Ramos (cell line): ENCODE data around the gene GDF2.

ENCODE experiments used
- in situ Hi-C: fragments of 300-500 bp; cut with MboI; formaldehyde crosslinking; loops from one replicate; pipeline ENCODE4 v1.14.3; 2022; ENCODE audit warnings: low sequenced_read_pairs; ENCODE audit not compliant: unreplicated experiment

GDF2 gene

DNA sequence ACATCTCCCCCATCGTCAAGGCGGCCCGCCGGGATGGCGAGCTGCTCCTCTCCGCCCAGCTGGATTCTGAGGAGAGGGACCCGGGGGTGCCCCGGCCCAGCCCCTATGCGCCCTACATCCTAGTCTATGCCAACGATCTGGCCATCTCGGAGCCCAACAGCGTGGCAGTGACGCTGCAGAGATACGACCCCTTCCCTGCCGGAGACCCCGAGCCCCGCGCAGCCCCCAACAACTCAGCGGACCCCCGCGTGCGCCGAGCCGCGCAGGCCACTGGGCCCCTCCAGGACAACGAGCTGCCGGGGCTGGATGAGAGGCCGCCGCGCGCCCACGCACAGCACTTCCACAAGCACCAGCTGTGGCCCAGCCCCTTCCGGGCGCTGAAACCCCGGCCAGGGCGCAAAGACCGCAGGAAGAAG lies 12.2 kb upstream of the GDF2 start:
- in situ Hi-C loops = no loop called here

GRCh38 chr10:47311193-47311931 lies 10.9 kb upstream of the GDF2 start:
- in situ Hi-C loops = no loop called here

- in situ Hi-C loops = no loop called here
These were observed 10.2 kb upstream of the GDF2 start for GRCh38 chr10:47311932-47312662.

DNA sequence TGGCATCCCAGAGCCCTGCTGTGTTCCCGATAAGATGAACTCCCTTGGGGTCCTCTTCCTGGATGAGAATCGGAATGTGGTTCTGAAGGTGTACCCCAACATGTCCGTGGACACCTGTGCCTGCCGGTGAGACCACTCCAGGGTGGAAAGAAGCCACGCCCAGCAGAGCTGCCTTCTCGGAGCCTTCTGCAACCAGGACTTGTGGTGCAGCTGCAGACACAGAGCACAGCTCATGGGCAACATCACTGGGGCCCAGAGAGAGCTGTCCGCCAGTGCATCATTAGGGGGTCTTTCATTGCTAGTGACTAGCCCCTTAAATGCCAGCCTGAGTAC lies 9.6 kb upstream of the GDF2 start:
- in situ Hi-C loops = no loop called here

DNA sequence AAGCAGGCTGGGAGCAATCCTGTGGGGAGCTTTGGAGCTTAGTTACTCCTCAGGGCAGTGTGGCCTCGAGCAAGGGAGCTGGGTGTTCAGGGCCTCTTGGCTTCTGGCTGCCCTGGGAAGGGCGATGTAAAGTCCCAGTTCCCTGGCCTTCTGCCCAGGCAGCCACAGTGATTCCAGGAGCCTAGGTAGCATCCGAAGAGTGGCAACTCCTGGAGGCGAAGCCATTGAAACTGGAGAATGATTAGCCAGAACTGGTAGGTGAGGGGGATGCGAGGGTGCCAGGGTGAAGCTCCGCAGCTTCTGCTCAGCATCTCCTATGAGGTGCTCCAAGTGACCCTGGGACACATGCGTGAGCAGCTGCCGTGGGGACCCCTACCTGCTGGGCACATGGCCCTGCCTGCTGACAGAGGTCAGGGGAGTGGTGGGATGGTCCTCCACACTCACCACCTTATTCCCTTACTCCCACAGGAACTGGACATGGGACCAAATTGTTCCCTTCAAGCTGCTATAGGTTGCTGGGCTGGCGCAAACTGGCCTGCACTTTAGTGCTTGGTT lies 7.8 kb upstream of the GDF2 start:
- in situ Hi-C loops = no loop called here

DNA sequence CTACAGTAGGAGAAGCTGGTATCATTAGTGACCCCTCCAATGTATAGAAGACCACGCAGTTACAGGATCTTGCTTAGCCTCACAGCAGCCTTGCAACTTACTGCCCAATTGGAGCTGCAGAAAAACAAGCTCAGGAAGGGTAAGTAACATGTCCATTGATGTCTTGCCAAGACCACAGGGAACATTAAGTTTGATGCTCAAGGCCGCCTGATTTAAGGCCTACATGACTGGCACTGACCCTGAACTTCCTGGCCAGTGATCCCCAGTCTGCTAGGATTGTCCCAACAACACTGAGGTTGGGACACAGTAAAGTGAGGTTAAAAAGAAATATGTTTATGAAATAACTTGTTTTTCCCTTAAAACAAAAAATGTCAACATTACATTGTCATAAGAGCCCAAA lies 6.8 kb upstream of the GDF2 start:
- in situ Hi-C loops = loop anchor here (5.0 kb wide), 1 partner anchor 273 kb away; no protein-coding TSS in a partner anchor

- in situ Hi-C loops = loop anchor here (5.0 kb wide), 1 partner anchor 274 kb away; no protein-coding TSS in a partner anchor
These were observed 6.1 kb upstream of the GDF2 start for GRCh38 chr10:47316131-47316530.

DNA sequence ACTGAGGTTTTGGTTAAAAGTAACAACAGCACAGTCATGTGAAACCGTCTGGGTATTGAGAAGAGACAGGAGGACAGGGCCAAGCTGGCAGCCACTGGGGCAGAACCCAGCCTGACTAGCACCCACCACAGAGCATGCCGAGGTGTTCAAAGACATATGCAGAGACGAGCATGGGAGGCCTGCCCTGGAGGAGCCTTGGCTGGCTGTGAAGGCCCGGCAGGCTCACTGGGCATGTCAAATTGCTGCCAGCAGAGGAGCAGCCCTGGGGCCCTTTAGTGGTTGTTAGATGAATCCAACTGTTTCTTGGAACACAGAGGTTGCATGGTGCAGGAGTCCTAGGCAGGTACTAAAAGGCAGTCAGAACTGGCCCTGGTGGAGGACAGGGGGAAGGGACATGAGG lies 5.0 kb upstream of the GDF2 start:
- in situ Hi-C loops = loop anchor here (5.0 kb wide), 1 partner anchor 275 kb away; no protein-coding TSS in a partner anchor

GRCh38 chr10:47318706-47319105 lies 3.5 kb upstream of the GDF2 start:
- in situ Hi-C loops = loop anchor here (5.0 kb wide), 1 partner anchor 276 kb away; no protein-coding TSS in a partner anchor

DNA sequence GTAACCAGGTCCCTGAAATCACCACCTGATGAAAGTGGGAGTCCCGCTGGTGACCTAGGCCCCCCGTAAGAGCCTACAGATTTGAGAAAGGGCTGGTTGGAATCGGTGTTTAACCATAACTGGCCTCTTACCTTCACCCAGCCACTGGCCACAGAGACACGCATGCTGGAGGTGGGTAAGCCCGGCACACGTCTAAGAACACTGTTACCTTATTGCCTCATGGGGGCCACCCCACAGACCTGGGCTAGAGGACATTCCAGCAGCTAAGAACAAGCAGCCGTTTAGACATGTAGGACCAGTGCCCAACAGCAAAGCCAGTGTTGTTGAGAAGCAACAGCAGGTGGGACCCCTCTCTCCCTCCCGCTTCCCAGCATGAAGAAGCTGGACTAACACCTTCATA lies 2.5 kb upstream of the GDF2 start:
- in situ Hi-C loops = loop anchor here (5.0 kb wide), 1 partner anchor 277 kb away; no protein-coding TSS in a partner anchor

- in situ Hi-C loops = no loop called here
These were observed 1.4 kb upstream of the GDF2 start for GRCh38 chr10:47320812-47321211.

DNA sequence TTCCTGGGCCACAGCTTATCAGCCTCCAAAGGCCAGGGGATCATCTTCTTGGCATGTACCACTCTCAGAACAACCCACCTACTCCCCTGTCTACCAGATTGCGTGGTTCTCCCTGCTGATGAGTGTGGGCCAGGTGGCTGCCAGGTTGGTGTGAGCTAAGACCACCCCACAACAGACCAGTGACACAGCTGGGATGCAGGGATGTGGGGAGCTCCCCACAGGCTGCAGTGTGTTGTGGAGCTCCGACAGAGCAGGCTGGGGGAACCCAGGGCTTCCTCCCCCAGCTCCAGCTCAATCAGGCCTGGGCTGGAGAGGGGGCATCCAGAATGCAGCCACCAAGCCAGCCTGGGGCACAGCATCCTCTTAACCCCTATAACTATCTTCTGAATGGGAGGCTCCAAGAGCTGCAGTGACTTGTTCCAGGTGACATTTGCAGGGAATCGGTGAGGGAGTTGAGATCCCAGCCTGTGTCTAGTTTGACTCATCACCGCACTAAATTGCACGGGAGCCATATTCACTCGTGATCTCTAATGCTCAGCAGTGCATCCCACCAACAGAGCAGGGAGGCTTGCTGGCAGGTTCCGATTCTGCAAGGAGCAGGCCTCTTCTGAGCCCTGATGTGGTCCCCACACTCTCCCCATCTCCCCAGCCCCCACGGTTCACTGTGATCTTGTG lies 596 bp upstream of the GDF2 start:
- in situ Hi-C loops = no loop called here

GRCh38 chr10:47323087-47323486 lies 833 bp downstream of the GDF2 start:
- in situ Hi-C loops = no loop called here

GRCh38 chr10:47323636-47324296 lies 1.5 kb downstream of the GDF2 start:
- in situ Hi-C loops = no loop called here

GRCh38 chr10:47325303-47326291 lies 3.3 kb downstream of the GDF2 start:
- in situ Hi-C loops = no loop called here

- in situ Hi-C loops = no loop called here
These were observed 4.2 kb downstream of the GDF2 start for GRCh38 chr10:47326306-47326926.

DNA sequence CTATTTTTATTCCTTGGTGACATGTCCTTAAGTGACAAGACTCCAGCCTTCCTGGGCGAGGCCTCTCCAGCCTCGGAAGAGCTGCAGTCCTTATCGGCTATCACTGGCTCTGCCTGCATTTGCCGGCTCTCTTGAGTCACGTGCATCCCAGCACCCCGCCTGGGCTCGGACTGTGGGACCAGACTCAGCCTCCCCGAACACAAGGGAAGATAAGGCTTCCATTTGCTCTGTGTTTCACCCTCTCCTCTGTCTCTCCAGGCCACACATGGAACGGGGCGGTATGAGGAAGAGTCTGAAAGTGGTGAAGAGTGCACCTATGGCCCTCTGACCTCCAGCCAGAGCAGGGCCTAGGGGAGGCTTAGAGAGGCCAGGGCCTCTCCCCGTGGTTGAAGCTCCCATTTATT lies 4.7 kb downstream of the GDF2 start:
- in situ Hi-C loops = no loop called here

GRCh38 chr10:47329855-47330254 lies 7.6 kb downstream of the GDF2 start:
- in situ Hi-C loops = no loop called here

- in situ Hi-C loops = no loop called here
These were observed 8.1 kb downstream of the GDF2 start for GRCh38 chr10:47330366-47330765.
